Calu3 (cell line): ENCODE data around the gene DENND4B. TPM values are rescaled to one million over a fixed set of nuclear protein-coding genes. Genes with fewer than 3 reads are reported as not detected.

Experiments
- BruUV-seq: library from RNA; stranded (reverse); fragments of 400-500 nt; replicated peaks from 2 replicates; lab custom pipeline; 2021; lab: Mats Ljungman, UMichigan
- CTCF ChIA-PET: fragments of 300-600 bp; sonication (Branson Sonifier 250); formaldehyde crosslinking; loops from one replicate; lab custom pipeline; 2022; ENCODE audit warnings: antibody characterized with exemption; lab: Charles Lee
- DNase-seq: peaks from one replicate; pipeline ENCODE4 v3.0.0; 2022
- H3K27ac Mint-ChIP-seq: one replicate; pipeline ENCODE4 v1.8.0; 2022; ENCODE audit warnings: mixed read lengths; ENCODE audit not compliant: unreplicated experiment
- H3K27me3 Mint-ChIP-seq: one replicate; pipeline ENCODE4 v1.8.0; 2022; ENCODE audit warnings: mixed read lengths; ENCODE audit not compliant: unreplicated experiment
- H3K36me3 Mint-ChIP-seq: one replicate; pipeline ENCODE4 v1.8.0; 2022; ENCODE audit warnings: mild to moderate bottlenecking, moderate library complexity, mixed read lengths; ENCODE audit not compliant: insufficient read depth, unreplicated experiment
- H3K4me1 Mint-ChIP-seq: one replicate; pipeline ENCODE4 v1.8.0; 2022; ENCODE audit warnings: mild to moderate bottlenecking, low read depth, mixed read lengths; ENCODE audit not compliant: unreplicated experiment
- H3K4me3 Mint-ChIP-seq: one replicate; pipeline ENCODE4 v1.8.0; 2022; ENCODE audit warnings: mild to moderate bottlenecking, low read depth, moderate library complexity, mixed read lengths; ENCODE audit not compliant: unreplicated experiment
- H3K9me3 Mint-ChIP-seq: one replicate; pipeline ENCODE4 v1.8.0; 2022; ENCODE audit warnings: low read depth, mixed read lengths; ENCODE audit not compliant: unreplicated experiment
- CTCF ChIP-seq: fragments of 200-600 bp; IDR thresholded peaks from one replicate; pipeline ENCODE4 v1.8.0; 2022; ENCODE audit warnings: antibody characterized with exemption; ENCODE audit not compliant: unreplicated experiment
- intact Hi-C: fragments of 100-400 bp; cut with micrococcal nuclease; formaldehyde crosslinking; loops from one replicate; pipeline ENCODE4 v1.10.0; 2022; ENCODE audit not compliant: unreplicated experiment
- total RNA-seq: library from RNA; stranded (reverse); gene quantifications from 2 replicates; pipeline ENCODE4 v1.2.3, GENCODE V29; 2022

Gene DENND4B
- total RNA-seq, 1 experiment from 2014 or later, result 90.0 TPM

GRCh38 chr1:153951183-153951582, 4.7 kb upstream of the DENND4B start:
- no peaks in the 10 kb centered on the region for H3K27me3 Mint-ChIP-seq
- intact Hi-C loops, result no loop called here
- no peak for DNase-seq
- peaks cover 16% of the 10 kb centered on the region for H3K36me3 Mint-ChIP-seq
- H3K4me1 Mint-ChIP-seq, result peaks cover 9% of the 10 kb centered on the region
- no TSS peak for BruUV-seq
- H3K4me3 Mint-ChIP-seq, result no peak overlapping the region
- CTCF ChIA-PET, result no interaction called here
- H3K9me3 Mint-ChIP-seq, result no peaks in the 10 kb centered on the region
- no peak for TF ChIP-seq CTCF
- no peak overlapping the region for H3K27ac Mint-ChIP-seq

GRCh38 chr1:153945795-153946621, 510 bp downstream of the DENND4B start:
- peak overlapping the region; percentile 86 for H3K4me3 Mint-ChIP-seq
- H3K36me3 Mint-ChIP-seq, result peaks cover 47% of the 10 kb centered on the region
- intact Hi-C loops, result loop anchor here (1.0 kb wide), 1 partner anchor 40 kb away; the partner anchor contains the start of gene RAB13
- peaks cover 17% of the 10 kb centered on the region for H3K4me1 Mint-ChIP-seq
- no TSS peak for BruUV-seq
- peak overlapping the region; percentile 59 for H3K27ac Mint-ChIP-seq
- H3K9me3 Mint-ChIP-seq, result no peaks in the 10 kb centered on the region
- CTCF ChIA-PET, result interaction anchor here (0.7 to 1.9 kb wide), 14 partner anchors 12 to 160 kb away, joined by 3 to 9 read pairs (median 3); partner anchors contain the start of genes CREB3L4, CRTC2, RAB13 and SLC39A1
- peak; percentile 68 for DNase-seq
- H3K27me3 Mint-ChIP-seq, result no peaks in the 10 kb centered on the region
- no peak for TF ChIP-seq CTCF

GRCh38 chr1:153945131-153945794, 1.3 kb downstream of the DENND4B start:
- TF ChIP-seq CTCF, result no peak
- H3K4me1 Mint-ChIP-seq, result peaks cover 17% of the 10 kb centered on the region
- peaks cover 50% of the 10 kb centered on the region for H3K36me3 Mint-ChIP-seq
- BruUV-seq, result no TSS peak
- H3K9me3 Mint-ChIP-seq, result no peaks in the 10 kb centered on the region
- intact Hi-C loops, result loop anchor here (1.0 kb wide), 1 partner anchor 41 kb away; the partner anchor contains the start of gene RAB13
- H3K27ac Mint-ChIP-seq, result peak overlapping the region; percentile 59
- DNase-seq, result peak; percentile 35
- H3K4me3 Mint-ChIP-seq, result peak overlapping the region; percentile 86
- no peaks in the 10 kb centered on the region for H3K27me3 Mint-ChIP-seq
- CTCF ChIA-PET, result interaction anchor here (1.0 to 1.9 kb wide), 5 partner anchors 14 to 124 kb away, joined by 3 to 9 read pairs (median 4); partner anchors contain the start of genes GATAD2B and SLC39A1

- TF ChIP-seq CTCF, result no peak
- H3K27ac Mint-ChIP-seq, result peak overlapping the region; percentile 18
- TSS peak; percentile 15 for BruUV-seq
- no peaks in the 10 kb centered on the region for H3K9me3 Mint-ChIP-seq
- no peak for DNase-seq
- CTCF ChIA-PET, result interaction anchor here (1.2 kb wide), 1 partner anchor 22 kb away, joined by 3 read pairs; the partner anchor contains the start of gene GATAD2B
- H3K4me3 Mint-ChIP-seq, result peak overlapping the region; percentile 86
- H3K27me3 Mint-ChIP-seq, result no peaks in the 10 kb centered on the region
- intact Hi-C loops, result loop anchor here (1.0 kb wide), 1 partner anchor 42 kb away; the partner anchor contains the start of gene RAB13
- H3K36me3 Mint-ChIP-seq, result peaks cover 50% of the 10 kb centered on the region
- H3K4me1 Mint-ChIP-seq, result peaks cover 17% of the 10 kb centered on the region
Observed at GRCh38 chr1:153944827-153945117, 1.7 kb downstream of the DENND4B start.
